GM12875 (cell line): ENCODE measurements around the gene NOC2L.
"Not testable (repeated sequence)": the region's sequence is repeated elsewhere in the genome, so short reads cannot be mapped to it uniquely, and the experiment has no call there.

Source experiments
- H3K4me3 ChIP-seq: one replicate; pipeline ENCODE4 v1.5.1; 2011; ENCODE audit warnings: low read depth, low read length, control low read depth
- CTCF ChIP-seq: IDR thresholded peaks from 2 replicates; pipeline ENCODE4 v1.5.1; 2011; ENCODE audit warnings: low read depth, mild to moderate bottlenecking, control low read depth, inconsistent platforms, low read length, moderate library complexity, borderline replicate concordance; ENCODE audit not compliant: insufficient read depth

NOC2L gene

GRCh38 chr1:981491-981954 lies 22.5 kb upstream of the NOC2L start:
- no peak overlapping the region for H3K4me3 ChIP-seq
- no peak for TF ChIP-seq CTCF

GRCh38 chr1:980602-981395 lies 21.7 kb upstream of the NOC2L start:
- no peak overlapping the region for H3K4me3 ChIP-seq
- TF ChIP-seq CTCF = no peak

GRCh38 chr1:980137-980571 lies 21.1 kb upstream of the NOC2L start:
- no peak for TF ChIP-seq CTCF
- no peak overlapping the region for H3K4me3 ChIP-seq

GRCh38 chr1:979744-980072 lies 20.7 kb upstream of the NOC2L start:
- no peak for TF ChIP-seq CTCF
- no peak overlapping the region for H3K4me3 ChIP-seq

GRCh38 chr1:978835-979743 lies 20.0 kb upstream of the NOC2L start:
- no peak for TF ChIP-seq CTCF
- no peak overlapping the region for H3K4me3 ChIP-seq

- TF ChIP-seq CTCF = no peak
- no peak overlapping the region for H3K4me3 ChIP-seq
Observed at GRCh38 chr1:978069-978834, 19.2 kb upstream of the NOC2L start.

- H3K4me3 ChIP-seq = not testable (repeated sequence)
Observed at GRCh38 chr1:976791-977190, 17.7 kb upstream of the NOC2L start.
